SU-DHL-6 (cell line): ENCODE measurements around the gene PER2.

Experiments used
- H2AFZ ChIP-seq: fragments of 200-600 bp; sonication (generic); 2 replicates; pipeline ENCODE4 v1.6.1; 2014; ENCODE audit warnings: low read depth, mild to moderate bottlenecking, moderate library complexity, mixed read lengths, antibody characterized with exemption, low read length; ENCODE audit not compliant: severe bottlenecking
- H3F3A ChIP-seq: fragments of 200-600 bp; shearing (Covaris generic); 2 replicates; pipeline ENCODE4 v1.6.0; 2016; ENCODE audit warnings: antibody characterized with exemption, mild to moderate bottlenecking; ENCODE audit not compliant: insufficient read depth
- H3K27ac ChIP-seq: fragments of 200-600 bp; sonication (generic); 2 replicates; pipeline ENCODE4 v1.5.1; 2016; ENCODE audit warnings: low read depth, mild to moderate bottlenecking, low read length, moderate library complexity, mixed read lengths
- H3K27me3 ChIP-seq: fragments of 200-600 bp; sonication (generic), shearing (Covaris generic); 2 replicates; pipeline ENCODE4 v1.6.0; 2014; ENCODE audit warnings: mild to moderate bottlenecking, low read length
- H3K36me3 ChIP-seq: fragments of 200-600 bp; sonication (generic); 2 replicates; pipeline ENCODE4 v1.6.1; 2014; ENCODE audit warnings: mild to moderate bottlenecking, low read length, mixed read lengths
- H3K4me2 ChIP-seq: fragments of 300-600, 200-600 bp; shearing (Covaris generic), sonication (generic); 2 replicates; pipeline ENCODE4 v1.6.0; 2014; ENCODE audit warnings: low read length, low read depth, mild to moderate bottlenecking; ENCODE audit not compliant: poor library complexity, severe bottlenecking
- H3K4me3 ChIP-seq: fragments of 200-600 bp; sonication (generic); 2 replicates; pipeline ENCODE4 v1.5.1; 2014; ENCODE audit warnings: antibody characterized with exemption, low read length, mild to moderate bottlenecking, mixed read lengths; ENCODE audit not compliant: insufficient read depth, poor library complexity, severe bottlenecking
- H3K79me2 ChIP-seq: fragments of 200-600 bp; sonication (generic); 2 replicates; pipeline ENCODE4 v1.6.1; 2014; ENCODE audit warnings: mild to moderate bottlenecking, low read length, moderate library complexity; ENCODE audit not compliant: insufficient read depth
- H3K9ac ChIP-seq: fragments of 200-600 bp; sonication (generic); 2 replicates; pipeline ENCODE4 v1.7.0; 2014; ENCODE audit warnings: mild to moderate bottlenecking, low read length
- H3K9me2 ChIP-seq: fragments of 200-600 bp; sonication (generic); replicated peaks from 2 replicates; pipeline ENCODE4 v1.6.1; 2014; ENCODE audit warnings: low read length; ENCODE audit not compliant: insufficient read depth
- H3K9me3 ChIP-seq: fragments of 200-600 bp; sonication (generic); 2 replicates; pipeline ENCODE4 v1.6.1; 2014; ENCODE audit warnings: low read length, mixed read lengths; ENCODE audit not compliant: insufficient read depth
- H4K20me1 ChIP-seq: fragments of 200-600 bp; sonication (generic); 2 replicates; pipeline ENCODE4 v1.6.1; 2014; ENCODE audit warnings: low read depth, mild to moderate bottlenecking, antibody characterized with exemption, low read length, moderate library complexity, mixed read lengths
- CTCF ChIP-seq: fragments of 200-600 bp; sonication (generic); IDR thresholded peaks from one replicate; pipeline ENCODE4 v1.5.1; 2017; ENCODE audit warnings: antibody characterized with exemption, mild to moderate bottlenecking, low read length, moderate library complexity; ENCODE audit not compliant: insufficient read depth, poor library complexity, severe bottlenecking
- EZH2phosphoT487 ChIP-seq: fragments of 200-600 bp; sonication (generic), shearing (Covaris generic); conservative IDR thresholded peaks from 2 replicates; pipeline ENCODE4 v1.6.1; 2018; ENCODE audit warnings: mild to moderate bottlenecking, antibody characterized with exemption, low read length, moderate library complexity, mixed read lengths

PER2 gene

DNA sequence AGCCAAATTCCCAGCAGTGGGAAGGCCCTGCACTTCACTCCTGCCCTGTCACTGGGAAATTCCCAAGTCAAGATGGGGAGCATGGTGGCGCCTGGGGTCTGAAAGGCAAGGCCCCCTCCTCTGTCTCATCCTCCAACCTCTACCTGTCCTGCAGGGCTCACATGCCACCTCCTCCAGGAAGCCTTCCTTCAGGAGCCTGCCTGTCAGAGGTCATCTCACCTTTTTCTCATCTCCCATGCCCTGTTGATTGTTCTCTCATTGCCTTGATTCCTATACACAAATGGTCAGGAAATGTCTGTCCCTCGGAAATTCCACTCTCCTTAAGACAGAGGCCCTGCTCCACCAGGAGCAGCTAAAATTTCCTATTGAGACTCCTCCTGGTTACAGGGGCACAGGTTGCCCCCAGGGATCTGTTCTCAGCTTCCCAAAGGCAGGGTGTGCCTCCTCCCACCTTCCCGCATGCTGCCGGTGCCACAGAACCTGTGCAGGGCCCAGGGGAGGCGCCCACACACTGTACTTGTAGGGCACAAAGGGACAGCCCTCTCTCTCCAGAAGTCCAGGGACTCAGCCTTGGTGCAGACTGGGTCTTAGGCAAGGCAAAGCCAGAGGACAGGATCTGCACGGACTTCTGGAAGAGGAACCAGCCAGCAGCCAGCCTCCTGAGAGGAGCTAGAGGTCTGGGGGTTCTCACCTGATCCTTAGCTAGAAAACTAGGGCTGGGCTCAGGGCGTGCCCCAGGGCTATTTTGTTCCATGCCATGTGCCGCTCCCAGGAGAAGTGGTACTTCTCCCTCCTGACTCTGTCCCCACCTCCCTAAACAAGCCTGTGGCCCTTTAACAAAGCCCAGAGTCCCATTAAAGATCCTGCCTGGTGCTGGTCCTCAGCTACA, 61.5 kb downstream of the PER2 start:
- Histone ChIP-seq H3K4me2 (no peak overlapping the region), H3K9me2 (no peaks in the 10 kb centered on the region), H4K20me1 (no peaks in the 10 kb centered on the region), H3K4me3 (no peak overlapping the region), H3K9ac (no peak overlapping the region), H3K9me3 (no peaks in the 10 kb centered on the region), H3F3A (no peaks in the 10 kb centered on the region), H3K36me3 (no peaks in the 10 kb centered on the region), H3K79me2 (no peaks in the 10 kb centered on the region), H3K27ac (no peak overlapping the region), H3K27me3 (no peaks in the 10 kb centered on the region), H2AFZ (no peak overlapping the region)
- TF ChIP-seq EZH2phosphoT487, result no peak
- TF ChIP-seq CTCF, result no peak

DNA sequence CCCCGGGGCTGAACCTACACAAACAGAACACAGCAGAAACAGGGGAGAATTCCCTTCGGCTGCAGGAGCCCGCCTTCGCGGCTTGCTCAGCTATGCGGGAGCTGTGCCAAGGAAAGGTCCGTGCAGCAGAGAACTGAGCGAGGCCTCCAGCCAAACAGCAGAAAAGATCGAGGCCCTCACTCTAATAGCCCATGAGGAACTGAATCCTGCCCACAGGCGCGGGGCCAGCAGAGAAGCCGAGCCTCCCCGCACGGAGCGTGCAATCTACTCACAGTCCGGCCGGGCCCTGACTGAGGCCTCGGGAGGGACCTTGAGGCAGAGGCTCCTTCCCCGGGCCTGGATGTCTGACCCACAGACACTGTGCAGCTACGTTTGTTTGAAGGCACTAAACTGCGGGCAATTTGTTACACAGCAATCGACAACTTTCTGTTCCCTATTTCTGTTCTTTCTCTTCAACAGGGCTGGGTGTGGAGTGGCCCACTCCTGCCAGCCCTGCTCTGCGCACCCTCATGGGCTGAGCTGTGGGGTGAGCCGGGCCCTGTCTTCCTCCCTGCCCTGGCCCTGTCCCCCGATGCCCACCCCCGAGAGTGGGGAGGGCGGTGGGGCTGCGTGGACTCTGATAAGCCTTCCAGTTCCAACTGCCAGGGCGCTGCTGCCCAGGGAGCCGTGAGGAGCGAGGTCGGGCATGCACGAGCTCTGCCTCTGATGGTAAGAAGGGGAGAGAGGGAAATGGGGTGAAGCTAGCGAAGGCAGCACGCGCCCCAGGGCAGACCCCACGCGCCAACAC, 62.3 kb downstream of the PER2 start:
- no peaks in the 10 kb centered on the region for H3F3A ChIP-seq
- H3K36me3 ChIP-seq, result no peaks in the 10 kb centered on the region
- H3K9ac ChIP-seq, result no peak overlapping the region
- no peak overlapping the region for H3K4me3 ChIP-seq
- H2AFZ ChIP-seq, result no peak overlapping the region
- H4K20me1 ChIP-seq, result no peaks in the 10 kb centered on the region
- H3K79me2 ChIP-seq, result no peaks in the 10 kb centered on the region
- no peaks in the 10 kb centered on the region for H3K27me3 ChIP-seq
- no peak overlapping the region for H3K4me2 ChIP-seq
- no peaks in the 10 kb centered on the region for H3K9me3 ChIP-seq
- H3K9me2 ChIP-seq, result no peaks in the 10 kb centered on the region
- no peak overlapping the region for H3K27ac ChIP-seq
- TF ChIP-seq EZH2phosphoT487 (no peak), CTCF (no peak)

DNA sequence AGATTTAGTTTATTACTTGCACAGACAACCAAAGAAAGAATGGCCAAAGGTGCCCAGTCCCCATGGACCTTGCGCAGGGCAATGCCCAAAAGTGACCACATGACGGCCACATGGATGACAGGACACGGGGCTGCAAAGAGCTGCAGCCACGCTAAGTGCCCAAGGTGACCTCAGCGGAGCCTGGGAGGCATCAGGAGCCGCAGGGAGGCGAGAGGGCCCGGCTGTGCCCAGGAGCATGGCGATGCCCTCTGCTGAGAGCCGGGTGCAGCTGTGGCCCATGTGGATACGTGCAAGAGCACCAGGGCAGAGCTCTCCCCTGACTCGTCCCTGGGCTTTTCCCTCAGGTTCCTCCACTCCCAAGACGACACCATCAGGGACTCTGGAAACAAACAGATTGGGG, 63.3 kb downstream of the PER2 start:
- H3K27ac ChIP-seq, result no peak overlapping the region
- no peaks in the 10 kb centered on the region for H3K27me3 ChIP-seq
- no peaks in the 10 kb centered on the region for H3K9me3 ChIP-seq
- no peaks in the 10 kb centered on the region for H3F3A ChIP-seq
- H3K9ac ChIP-seq, result no peak overlapping the region
- no peaks in the 10 kb centered on the region for H3K9me2 ChIP-seq
- no peaks in the 10 kb centered on the region for H3K36me3 ChIP-seq
- H3K79me2 ChIP-seq, result no peaks in the 10 kb centered on the region
- TF ChIP-seq EZH2phosphoT487, result no peak
- TF ChIP-seq CTCF, result no peak
- H3K4me2 ChIP-seq, result no peak overlapping the region
- H2AFZ ChIP-seq, result no peak overlapping the region
- H4K20me1 ChIP-seq, result no peaks in the 10 kb centered on the region
- no peak overlapping the region for H3K4me3 ChIP-seq
